GM18502 (cell line): ENCODE measurements around the gene ZNF497.
A peak's percentile ranks its signal among the peaks of the same experiment; 100 is the strongest.

Experiments
- ATAC-seq: cut with Tn5 transposase; IDR thresholded peaks from one replicate; pipeline ENCODE4 v1.9.1; 2021; ENCODE audit warnings: mild to moderate bottlenecking; ENCODE audit not compliant: unreplicated experiment, poor library complexity

Gene ZNF497

GRCh38 chr19:58372311-58373133 is 10.0 kb upstream of the ZNF497 start:
- no peak for ATAC-seq

DNA sequence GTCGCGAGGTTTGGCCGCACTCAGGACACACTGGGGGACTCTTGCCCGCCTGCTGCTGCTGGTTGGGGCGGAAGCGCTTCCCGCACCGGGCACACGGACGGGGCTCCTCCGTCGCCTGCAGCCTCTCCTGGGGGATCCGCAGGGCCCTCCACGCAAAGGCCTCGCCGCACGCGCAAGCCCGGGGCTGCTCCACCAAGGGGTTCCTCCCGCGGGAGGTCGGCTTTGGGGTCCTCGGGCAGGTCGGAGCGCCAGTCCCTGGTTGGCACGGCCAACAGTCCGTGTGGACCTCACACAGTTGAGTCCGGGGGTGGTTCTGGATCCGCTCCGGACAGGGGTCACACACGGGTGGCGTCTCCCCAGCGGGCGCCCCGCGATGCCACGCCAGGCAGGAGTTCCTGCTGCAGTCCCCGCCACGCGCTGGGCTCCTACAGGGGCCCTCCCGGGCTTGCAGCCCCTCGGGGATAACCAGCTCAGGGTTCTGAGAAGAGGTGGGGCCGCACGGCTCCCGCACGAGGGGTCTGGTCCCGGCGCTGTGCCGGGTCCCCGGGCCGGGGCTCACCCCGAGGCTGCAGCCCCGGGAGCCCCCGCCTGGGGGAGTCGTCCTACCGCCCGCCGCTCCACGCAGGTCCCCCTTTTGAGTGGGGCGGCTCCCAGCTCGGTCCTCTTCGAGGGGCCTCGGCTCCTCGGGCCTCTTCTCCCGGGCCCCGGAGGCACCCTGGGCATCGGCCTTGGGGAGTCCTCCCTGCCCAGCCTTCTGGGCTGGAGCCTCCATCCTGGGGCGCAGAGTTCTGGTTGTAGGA is 6.2 kb upstream of the ZNF497 start:
- ATAC-seq, result no peak

DNA sequence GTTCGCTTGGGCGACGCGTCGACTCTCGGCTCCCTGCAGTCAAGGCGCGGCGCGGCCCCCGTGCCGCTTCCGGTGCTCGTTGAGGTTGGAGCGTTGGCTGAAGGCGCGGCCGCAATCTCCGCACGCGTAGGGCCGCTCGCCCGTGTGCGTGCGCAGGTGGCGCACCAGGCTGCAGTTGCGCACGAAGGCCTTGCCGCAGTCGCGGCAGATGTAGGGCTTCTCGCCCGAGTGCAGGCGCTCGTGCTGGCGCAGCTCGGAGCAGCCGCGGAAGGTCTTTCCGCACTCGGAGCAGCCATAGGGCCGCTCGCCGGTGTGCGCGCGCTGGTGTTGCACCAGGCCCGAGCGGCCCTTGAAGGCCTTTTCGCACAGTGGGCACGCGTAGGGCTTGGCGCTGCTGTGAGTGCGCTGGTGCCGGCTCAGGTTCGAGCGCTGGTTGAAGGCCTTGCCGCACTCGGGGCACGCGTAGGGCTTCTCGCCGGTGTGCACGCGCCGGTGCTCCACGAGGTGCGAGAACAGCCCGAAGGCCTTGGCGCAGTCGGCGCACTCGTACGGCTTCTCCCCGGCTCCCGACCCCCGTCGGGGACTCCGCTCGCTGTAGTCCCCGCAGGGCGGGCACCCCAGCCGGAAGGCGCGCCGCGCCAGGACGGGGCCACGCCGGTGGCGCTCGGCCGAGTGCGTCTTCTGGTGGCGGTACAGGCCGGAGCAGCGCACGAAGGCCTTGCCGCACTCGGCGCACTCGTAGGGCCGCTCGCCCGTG is 5.3 kb upstream of the ZNF497 start:
- ATAC-seq, result no peak

GRCh38 chr19:58366585-58367430 is 4.3 kb upstream of the ZNF497 start:
- no peak for ATAC-seq

- no peak for ATAC-seq
These were observed 1.6 kb upstream of the ZNF497 start for GRCh38 chr19:58364146-58364545.

DNA sequence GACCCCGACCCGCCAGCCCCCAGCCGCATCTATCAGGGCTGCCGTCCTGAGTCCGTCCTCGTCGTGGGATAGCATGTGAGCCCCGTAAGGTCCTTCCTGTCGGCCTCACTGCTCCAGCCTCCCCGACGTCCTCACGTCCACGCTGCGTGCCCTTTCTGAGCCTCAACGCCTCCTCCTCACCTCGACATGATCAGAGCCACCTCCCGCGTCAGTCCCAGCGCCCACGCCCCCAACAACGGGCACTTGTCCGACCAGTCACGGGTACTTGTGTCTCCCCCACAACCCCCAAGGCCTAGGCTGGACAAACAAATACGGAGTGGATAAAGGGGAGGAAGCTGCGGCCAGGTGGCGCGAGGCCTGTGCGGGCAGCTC is 665 bp downstream of the ZNF497 start:
- peak; percentile 20 for ATAC-seq

DNA sequence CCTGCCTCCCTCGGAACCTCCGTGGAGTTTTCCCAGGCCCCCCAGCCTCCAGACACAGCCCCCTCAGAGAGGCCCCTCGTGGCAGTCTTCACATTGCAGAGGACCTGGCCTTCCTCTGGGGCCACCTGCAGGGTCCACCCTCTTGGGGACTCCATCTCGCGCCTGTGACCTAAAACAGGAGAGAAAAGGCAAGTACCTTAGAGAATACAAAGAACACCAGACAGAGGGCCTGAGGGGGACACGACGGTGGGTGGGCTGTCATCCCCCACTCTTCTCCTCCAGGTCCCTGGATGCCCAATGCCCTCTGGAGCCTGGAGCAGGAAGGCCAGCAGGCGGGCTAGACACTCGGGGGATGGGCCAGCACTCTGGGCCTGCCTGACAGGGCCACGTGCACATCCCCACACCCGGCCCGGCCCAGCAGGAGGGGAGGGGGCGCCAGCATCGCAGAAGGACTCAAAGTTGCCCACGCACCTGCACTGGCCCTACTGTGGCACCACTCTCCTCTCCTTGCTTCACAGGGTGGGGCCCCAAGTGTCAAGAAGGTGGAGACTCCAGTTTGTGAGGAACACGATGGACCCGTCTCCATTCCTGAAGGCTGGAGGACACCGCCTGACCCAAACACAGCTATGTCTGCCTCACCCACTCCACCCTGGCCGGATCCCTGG is 4.9 kb downstream of the ZNF497 start:
- ATAC-seq, result no peak

- no peak for ATAC-seq
These were observed 5.6 kb downstream of the ZNF497 start for GRCh38 chr19:58356766-58357480.

DNA sequence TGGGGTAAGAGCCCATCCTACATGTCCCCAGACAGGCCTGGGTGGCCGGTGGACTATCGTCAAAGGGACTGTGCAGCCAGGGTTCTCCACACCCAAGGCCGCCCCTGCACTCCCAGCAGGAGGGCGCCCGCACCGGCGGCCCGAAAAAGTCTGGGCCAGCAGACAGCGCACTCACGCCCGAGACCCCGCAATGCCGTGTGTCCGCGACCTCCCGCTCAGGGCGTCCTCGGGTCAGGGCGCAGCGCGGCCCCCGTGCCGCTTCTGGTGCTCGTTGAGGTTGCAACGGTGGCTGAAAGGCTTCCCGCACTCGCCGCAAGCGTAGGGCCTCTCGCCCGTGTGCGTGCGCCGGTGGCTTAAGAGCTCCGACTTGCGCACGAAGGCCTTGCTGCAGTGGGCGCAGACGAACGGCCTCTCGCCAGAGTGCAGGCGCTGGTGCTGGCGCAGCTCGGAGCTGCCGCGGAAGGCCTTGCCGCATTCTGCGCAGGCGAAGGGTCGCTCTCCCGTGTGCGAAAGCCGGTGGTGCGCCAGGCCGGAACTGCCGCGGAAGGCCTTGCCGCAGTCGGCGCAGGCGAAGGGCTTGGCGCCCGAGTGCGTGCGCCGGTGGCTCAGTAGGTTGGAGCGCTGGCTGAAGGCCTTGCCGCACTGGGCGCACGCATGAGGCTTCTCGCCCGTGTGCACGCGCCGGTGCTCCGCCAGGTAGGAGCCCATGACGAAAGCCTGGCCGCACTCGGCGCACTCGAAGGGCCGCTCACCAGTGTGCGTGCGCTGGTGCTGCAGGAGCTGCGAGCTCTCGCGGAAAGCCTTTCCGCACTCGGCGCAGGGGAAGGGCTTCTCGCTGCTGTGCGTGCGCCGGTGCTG is 6.4 kb downstream of the ZNF497 start:
- ATAC-seq, result no peak

GRCh38 chr19:58355215-58355796 is 7.2 kb downstream of the ZNF497 start:
- no peak for ATAC-seq

DNA sequence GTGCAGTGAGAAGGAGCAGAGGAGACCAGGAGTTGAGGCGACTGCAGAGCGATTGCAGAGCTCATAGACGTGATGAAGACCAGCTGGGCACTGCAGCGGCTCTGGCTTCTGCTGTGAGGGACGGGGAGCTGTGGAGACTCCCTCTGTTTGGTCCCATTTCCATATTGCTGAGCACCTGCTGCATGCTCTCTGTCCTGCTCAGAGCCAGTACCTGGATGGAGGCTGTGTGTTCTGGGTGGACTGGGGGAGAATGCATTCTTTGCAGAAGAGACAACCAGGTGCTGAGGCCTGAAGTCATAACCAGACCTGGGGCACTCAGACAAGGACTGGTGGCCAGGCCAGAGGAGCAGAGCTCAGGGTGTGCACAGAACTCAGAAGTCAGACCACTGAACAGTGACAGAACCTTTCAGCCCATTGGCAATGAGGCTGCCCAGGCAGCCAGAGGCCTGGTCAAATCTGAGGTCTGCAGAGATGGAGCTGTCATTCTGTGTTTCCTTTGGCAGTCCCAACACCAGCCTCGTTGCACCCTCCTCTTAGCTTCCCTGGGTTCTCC is 8.0 kb downstream of the ZNF497 start:
- no peak for ATAC-seq

DNA sequence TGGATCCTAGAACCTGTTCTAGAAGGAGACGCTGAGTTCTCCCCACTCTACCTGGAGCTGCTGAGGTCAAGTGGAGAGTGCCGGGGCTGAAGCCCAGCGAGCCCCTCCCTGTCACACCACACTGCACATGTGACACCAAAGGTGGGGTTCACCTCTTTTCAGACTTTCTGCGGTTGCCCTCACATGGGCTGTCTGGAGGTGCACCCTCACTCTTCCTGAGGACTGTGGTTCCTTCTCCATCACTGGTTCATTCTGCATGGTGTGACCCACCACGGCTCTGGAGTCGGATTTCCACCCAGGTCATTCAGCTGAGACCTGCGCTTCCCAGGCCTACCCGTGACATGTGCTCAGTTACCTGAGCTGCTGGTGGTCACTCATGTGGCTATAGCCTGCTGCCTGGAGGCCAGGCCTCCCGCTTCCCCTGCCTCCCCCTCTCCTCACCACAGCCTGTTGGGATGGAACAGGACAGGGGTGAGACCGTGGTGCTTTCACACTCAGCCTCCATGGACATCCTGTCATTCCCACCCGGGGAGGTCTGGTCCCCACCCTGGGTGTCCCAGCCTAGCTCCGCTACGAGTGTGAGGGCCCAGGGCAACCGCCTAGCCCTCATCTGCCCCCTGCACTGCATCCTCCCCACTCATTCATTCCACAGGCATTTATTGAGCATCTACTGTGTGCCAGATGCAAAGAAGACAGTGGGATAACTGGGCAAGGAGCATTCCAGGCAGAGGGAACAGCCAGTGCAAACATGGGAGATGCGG is 8.7 kb downstream of the ZNF497 start:
- ATAC-seq, result no peak

GRCh38 chr19:58352760-58353671 is 9.5 kb downstream of the ZNF497 start, which contains the start of gene A1BG:
TSS of gene A1BG (minus strand) at chr19:58353492. CDS start at chr19:58353437, 55 bp downstream.
- no peak for ATAC-seq

GRCh38 chr19:58351990-58352755 is 10.4 kb downstream of the ZNF497 start:
- no peak for ATAC-seq

DNA sequence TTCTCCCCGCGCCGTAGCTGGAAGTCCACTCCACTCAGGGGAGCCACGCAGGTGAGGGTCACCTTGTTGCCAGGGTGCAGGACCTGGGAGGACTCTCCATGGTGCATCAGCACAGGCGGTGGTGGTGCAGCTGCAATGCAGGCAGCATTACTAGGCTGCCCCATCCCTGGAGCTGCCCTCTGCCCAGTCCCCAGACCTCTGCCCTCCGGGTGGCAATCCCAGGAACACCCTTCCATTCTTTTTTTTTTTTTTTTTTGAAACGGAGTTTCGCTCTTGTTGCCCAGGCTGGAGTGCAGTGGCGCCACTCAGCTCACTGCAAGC is 11.0 kb downstream of the ZNF497 start:
- no peak for ATAC-seq
